Sciatic nerve (tissue), 2 donors: Measurements from ENCODE around the gene SLBP. TPM values are rescaled to one million over a fixed set of nuclear protein-coding genes. Genes with fewer than 3 reads are reported as not detected.
"Not testable (repeated sequence)": the region's sequence is repeated elsewhere in the genome, so short reads cannot be mapped to it uniquely, and the experiment has no call there.

ENCODE experiments used
- ATAC-seq: fragments of 200-7000 bp; cut with Tn5 transposase; one replicate; pipeline ENCODE4 v1.9.1; 2020; ENCODE audit warnings: mild to moderate bottlenecking, moderate library complexity
- DNase-seq: peaks from one replicate; pipeline ENCODE4 v3.0.0-alpha.2; 2020; ENCODE audit warnings: low spot score
- intact Hi-C: fragments of 100-400 bp; cut with DNase I; formaldehyde crosslinking; loops from one replicate; pipeline ENCODE4 v1.14.2; 2022
- total RNA-seq: library from RNA; stranded (reverse); fragmentation: NEBNext Ultra II Directional; extraction: Animal tissue kit (Norgen Biotek cat#: 25700); gene quantifications from one replicate; pipeline ENCODE4 v1.2.1, GENCODE V29; 2021
- donor health status: DM: no; HTN: no; CAD: no.
- donor health status: DM: no; HTN: no; CAD: no.

The SLBP gene
- total RNA-seq, 1 donor from 2014 or later: 23.2 TPM

DNA sequence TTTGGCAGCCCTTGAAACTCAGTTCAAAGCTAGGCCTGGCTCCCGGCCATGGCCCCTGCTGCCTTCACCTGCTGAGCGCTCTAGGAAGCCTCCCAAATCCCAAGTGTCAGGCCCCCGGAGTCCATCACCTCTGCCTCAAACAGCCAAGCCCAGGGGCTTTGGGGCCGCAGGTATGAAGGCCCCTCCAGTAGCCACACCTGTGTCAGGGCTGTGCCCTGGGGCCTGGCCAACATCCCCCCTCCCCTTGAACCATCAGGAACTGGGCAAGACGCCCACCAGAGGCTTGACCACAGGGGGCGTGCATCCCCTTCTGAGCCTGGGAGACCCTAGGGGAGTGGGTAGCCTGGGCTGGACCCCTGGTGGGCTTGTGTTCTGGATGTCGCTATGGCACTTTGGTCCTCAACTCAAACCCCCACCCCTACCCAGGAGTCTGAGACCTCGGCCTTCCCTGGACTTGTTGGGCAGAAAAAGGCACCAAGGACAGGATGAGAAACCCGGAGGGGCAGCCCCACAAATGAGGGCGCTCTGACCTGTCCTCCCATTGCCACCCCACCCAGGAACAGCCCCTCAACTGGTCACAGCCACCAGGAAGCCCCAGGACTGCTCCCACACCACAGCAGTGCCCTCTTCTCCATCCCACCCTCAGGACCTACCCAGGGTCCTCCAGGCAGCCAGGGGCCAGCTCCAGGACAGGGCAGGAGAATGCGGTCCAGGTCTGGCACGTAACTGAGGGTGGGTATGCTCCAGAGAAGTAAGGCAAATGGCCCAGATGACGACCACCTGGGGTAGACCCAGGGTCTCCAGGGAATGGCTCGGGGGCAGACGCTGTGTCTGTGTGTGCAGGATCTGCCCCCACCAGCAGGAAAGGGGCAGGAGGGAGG, 4.2 kb upstream of the SLBP start:
- intact Hi-C loops: no loop called here
- ATAC-seq (no peak), DNase-seq (no peak)

DNA sequence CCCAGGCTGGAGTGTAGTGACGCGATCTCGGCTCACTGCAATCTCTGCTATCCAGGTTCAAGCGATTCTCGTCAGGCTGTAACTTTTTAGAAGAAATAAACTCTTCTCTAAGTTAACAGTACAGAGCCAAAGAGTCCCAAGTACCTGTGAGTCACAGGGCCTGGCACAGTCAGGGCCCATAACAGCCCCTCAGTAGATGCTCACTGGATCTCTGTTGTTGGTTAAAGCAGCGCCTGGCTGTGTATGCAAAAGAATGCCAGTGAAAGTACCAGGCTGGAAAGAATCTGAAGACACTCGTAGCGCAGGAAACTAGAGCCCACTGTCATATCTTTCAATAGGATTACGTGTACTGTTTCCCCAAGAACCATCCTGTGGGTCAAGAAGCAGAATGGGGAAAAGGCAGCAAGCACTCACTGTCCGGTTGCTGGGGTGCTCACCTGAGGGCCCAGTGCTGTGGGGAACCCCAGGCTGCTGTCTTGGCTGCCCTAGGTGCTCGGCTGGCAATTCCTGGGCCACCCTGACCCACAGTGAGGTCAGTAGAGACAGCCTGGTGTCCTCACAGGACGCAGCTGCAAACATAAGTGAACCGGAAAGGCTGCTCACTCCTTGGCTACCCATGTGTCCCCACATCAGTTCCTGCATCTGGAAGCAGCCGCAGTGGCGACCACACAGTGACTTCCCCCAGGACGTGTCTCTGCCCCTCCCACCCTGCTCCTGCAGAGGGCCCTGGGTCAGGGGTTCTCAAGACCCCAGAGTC, 3.1 kb upstream of the SLBP start:
- ATAC-seq (no peak), DNase-seq (no peak)
- intact Hi-C loops: no loop called here

DNA sequence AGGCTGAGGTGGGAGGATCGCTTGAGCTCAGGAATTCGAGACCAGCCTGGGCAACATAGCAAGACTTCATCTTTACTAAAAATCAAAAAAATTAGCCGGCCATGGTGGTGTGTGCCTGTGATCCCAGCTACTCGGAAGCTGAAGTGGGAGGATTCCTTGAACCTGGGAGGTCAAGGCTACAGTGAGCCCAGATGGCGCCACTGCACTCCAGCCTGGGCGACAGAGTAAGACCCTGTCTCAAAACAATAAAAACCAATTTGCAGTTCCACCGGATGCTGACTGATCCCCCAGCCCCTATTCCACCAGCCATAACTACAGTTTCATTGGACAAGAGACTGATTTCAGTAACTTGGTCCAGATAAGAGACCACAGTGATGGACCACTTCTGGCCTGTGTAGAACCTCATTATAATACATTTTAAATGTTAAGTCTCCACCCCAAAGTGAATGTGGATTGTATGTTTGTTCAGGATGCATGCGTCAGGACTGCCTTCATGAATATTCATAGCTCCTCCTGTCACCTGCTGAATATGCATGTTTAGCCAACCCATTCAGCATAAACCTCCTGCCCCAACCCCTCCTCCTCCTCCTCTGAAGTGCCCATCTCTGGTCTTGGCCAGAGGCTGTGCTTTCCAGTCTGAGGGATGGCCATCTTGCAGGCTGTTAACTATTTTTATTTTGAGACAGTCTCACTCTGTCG, 2.3 kb upstream of the SLBP start:
- no peak for DNase-seq
- intact Hi-C loops: no loop called here
- ATAC-seq: no peak

DNA sequence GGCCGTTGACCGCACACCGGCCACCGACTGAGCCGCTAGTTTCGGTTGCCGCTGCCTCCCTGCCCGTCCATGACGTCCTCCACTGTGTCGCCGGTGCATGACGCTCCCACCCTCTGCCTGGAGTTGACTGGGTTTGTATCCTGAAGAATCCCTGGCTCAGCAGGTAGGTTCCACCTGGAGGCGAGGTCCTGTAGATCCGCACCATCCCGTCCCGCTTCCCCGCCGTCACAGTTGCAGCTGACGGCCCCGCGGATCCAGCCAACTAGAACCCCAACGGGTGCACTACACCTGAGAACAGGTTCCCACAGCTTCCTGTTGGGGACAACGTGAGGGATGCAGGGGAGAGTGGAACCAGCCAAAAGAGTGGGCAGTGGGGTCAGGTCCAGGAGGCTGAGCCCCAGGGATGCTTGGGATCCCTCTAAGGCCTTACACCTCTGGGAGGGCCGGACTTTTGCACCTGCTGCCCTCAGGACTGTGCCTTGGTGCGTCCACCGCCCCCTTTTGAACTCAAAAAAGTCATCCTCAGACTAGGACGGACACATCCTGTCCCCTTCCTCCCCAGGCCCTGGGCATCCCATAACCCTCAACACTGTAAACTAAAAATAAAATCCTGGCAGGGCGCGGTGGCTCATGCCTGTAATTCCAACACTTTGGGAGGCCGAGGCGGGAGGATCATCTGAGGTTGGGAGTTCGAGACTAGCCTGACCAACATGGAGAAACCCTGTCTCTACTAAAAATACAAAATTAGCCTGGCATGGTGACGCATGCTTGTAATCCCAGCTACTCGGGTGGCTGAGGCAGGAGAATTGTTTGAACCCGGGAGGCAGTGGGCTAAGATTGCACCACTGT, 1.1 kb upstream of the SLBP start:
- intact Hi-C loops: no loop called here
- ATAC-seq: no peak
- DNase-seq: no peak

DNA sequence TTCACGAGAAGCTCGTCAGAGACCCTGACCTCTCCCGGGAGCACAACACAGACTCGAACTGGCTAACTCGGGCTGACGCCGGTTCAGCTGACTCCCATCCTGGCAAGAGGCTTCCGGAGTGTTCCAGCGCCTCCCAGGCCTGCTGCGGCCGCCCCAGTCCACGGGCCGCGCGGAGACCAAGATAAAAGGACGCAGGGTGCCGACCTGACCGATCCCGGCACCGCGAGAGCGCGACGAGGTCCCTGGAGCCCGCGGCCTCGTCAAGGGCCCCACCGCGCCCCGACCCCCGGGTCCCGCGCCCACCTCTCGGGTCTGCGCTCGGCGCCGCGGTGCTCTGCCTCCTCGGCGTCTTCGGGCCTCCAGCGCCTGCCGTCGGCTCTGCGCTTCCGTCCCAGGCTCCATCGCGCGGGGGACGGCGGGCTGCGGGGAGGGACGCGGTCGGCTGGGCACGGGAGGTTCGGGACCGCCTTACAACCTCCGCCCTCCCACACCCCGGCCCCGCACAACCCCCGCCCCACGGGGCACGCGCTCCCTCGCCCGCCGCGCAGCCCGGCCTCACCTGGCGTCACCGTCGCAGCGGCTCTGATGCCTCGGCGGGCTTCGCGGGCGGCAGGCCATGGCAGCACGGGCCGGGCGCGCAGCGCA, 426 bp downstream of the SLBP start:
- ATAC-seq: peak; percentile 52
- DNase-seq: peak; percentile 77
- intact Hi-C loops: no loop called here

DNA sequence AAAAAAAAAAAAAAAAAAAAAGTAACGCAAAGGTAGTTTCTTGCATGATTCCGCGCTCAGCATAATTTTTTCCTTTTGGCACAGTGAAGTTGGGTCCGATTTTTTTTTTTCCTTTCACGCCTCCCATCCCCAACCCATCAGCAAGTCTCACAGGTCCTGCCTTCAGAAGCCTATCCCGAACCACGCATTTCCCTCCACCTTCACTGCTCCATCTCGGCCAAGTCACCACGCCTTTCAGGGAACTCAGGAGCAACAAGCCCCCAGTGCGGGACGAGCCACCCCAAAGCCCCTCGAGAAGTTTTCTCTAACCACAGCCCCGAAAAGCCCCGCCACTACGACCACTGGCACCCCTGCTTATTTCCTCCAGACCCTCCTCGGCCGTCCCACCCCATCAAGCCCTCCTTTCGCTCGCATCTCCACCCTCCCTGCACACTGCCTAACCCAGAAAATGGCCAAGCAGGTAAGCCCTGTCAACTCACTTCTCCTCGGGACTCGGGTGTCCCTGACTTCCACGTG, 1.0 kb downstream of the SLBP start:
- intact Hi-C loops: no loop called here
- ATAC-seq (no peak), DNase-seq (no peak)

DNA sequence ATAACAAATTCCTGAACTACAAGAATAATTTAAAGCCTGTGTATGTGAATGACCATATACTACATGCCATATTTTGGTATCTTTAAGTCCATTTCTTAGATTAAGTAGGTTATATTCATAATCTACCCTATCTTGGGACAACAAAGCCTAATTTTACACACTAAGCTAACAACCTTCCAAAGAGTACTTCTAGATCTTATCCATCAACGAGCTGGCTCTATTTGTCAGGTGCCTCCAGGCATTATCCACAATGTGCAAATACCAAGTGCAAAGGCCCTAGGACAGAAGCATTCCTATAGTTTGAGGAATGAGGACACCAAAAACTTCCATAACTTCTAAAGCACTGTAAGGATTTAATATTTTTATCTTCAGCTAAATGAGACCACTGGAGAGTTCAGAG, 3.5 kb downstream of the SLBP start:
- intact Hi-C loops: no loop called here
- no peak for ATAC-seq
- no peak for DNase-seq

DNA sequence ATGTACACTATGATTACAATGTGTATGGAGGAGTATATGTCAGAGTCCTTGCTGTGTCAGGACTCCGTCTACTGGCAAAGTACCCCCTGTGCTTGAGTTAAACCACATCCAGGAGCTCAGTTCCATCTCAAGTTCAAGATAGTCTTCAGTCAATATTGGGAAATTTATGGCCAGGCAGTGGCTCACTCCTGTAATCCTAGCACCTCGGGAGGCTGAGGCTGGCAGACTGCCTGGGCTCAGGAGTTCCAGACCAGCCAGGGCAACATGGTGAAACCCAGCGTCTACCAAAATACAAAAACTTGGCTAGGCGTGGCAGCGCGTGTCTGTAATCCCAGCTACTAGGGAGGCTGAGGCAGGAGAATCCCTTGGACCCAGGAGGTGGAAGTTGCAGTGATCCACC, 5.8 kb downstream of the SLBP start:
- DNase-seq (no peak), ATAC-seq (no peak)
- intact Hi-C loops: no loop called here

DNA sequence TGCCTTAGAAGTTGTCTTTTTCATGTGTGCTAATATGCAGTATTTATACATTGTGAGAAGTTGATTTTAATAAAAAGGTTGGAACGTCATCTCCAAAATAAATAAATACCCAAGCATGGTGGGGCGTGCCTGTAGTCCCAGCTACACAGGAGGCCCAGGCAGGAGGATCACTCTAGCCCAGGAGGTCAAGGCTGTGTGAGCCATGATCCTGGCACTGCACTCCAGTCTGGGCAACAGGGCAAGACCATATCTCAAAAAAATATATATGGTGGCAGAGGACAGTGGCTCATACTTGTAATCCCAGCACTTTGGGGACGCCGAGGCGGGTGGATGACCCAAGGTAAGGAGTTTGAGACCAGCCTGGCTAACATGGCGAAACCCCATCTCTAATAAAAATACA, 6.4 kb downstream of the SLBP start:
- ATAC-seq (no peak), DNase-seq (no peak)
- intact Hi-C loops: no loop called here

DNA sequence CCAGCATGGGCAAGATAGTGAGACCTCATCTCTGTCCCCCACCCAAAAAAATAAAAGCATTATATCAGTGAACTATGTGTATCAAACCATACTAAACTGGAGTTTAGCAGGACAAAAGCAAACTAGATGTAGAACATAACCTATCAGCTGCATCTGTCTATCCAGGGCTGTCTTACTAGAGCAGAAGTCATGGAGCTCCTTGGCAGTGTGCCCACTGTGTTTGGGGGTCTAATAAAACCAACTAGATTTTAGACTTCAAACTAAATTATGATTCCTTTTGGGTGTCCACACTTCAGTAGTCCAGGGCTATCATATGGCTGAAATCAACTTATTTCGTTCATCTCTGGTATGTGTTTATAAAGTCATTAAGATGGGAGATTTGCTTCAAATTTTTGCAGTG, 8.3 kb downstream of the SLBP start:
- DNase-seq: no peak
- intact Hi-C loops: no loop called here
- ATAC-seq: no peak

DNA sequence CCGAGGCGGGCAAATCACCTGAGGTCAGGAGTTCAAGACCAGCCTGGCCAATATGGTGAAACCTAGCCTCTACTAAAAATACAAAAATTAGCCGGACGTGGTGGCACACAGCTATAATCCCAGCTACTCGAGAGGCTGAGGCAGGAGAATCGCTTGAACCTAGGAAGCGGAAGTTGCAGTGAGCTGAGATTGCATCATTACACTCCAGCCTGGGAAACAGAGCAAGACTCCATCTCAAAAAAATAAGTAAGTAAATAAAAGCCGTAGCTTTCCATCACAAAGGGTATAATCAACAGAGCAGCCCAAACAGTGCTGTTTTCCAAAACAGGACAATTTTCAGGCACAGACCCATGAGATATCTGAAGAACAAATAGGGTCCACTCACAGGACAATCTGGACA, 10.4 kb downstream of the SLBP start:
- intact Hi-C loops, DNase-seq, ATAC-seq: not testable (repeated sequence)

DNA sequence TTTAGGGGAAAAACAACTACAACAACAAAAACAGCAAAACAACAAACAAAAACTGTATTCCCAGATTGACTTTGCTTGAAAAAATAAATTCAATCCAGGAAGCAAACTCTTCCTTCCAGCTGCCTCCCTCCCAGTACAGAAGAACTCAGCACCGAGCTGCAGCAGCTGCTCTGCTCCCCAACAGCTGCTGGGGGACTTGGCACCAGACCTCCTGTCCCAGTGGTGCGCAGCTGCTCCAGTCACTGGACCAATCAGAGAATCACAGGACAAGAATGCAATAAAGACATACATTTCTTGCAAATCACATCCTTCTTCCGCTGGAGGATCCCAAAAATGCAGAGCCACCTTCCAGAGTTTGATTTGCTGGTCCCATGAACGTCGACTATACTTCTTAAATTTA, 16.2 kb downstream of the SLBP start:
- DNase-seq (no peak), ATAC-seq (peak; percentile 59)
- intact Hi-C loops: no loop called here

DNA sequence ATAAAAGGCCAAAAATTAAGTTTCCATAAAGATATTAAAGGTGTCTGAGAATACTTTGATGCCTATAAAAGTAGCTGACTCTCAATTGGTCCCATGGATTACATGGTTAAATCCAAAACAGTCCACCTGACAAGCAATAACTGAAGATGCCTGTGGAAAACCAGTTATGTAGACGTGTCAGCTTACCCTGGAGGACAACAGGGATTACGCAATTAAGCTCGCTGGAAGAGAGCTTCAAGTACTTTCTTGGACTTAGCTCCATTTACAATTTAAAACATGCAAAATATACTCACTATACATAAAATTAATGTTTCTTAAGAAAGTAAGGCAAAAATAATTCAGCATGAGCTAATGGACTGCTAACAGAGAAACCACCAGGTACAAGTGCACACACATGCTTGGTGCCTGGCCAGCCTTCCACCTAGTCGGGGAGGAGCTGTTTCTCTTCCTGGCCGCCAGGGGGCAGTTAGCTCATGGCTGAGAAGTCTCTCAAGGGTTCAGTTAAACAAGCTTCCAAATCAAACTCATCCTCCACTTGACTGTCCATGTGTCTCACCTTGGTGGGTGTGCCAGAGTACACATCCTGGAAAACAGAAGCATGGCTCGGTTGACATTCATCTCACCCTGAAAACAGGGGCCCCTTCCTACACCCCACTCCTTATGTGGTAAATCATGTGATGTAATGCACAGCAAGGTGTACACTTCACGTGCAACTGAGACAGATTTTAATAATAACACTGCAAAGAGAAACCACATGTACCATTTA, 18.8 kb downstream of the SLBP start:
- peak; percentile 81 for DNase-seq
- intact Hi-C loops: loop anchor here (5.0 kb wide), 1 partner anchor 34 kb away; no protein-coding TSS in a partner anchor
- ATAC-seq: peak; percentile 81

DNA sequence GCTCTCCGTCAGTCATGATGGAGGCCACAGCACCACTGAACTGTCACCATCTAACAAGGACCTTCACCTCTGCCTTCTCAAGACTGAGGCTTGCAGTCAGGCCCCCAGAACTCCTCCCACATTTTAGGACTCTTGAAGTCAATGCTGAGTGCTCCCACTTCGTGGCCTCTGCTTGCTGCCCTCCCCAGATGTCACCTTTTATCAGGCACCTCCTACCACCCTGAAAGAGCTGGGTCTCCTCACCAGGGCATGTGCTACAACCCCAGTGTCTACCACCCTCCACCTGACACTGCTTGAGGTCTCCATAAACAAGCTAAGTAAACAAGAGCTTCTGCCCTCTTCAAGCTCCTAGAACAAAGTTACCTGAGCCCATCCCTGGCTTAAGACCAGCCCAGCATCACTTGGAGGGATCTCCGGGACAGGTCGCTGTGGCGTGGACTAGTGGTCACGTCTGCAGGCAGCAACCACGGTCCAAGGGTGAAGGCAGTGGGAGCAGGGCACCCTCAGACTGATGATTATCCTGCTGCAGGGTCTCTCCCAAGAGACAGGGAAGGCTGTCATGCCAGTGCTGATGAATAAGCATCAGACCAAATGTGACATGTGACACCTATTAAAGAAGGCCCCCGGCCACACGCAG, 20.3 kb downstream of the SLBP start:
- no peak for DNase-seq
- ATAC-seq: no peak
- intact Hi-C loops: loop anchor here (5.0 kb wide), 1 partner anchor 35 kb away; no protein-coding TSS in a partner anchor

DNA sequence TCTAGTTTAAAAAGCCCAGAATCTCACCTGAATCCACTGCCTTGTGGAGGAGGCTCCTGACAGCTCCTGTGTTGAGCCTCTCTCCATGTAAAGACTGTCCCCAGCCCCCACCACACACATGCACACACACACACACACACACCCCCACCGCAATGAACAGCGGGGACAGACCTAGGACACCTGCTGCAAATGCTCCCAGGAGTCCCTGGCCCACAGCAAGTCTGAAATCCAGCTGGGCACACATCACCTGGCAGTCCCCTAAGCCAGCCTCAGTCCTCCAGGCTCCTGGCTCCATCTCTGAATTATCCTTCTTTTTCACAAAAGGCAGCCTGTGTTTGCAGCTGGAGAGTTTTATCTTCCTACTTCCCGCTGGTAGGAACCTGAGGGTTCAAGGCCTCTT, 21.4 kb downstream of the SLBP start:
- DNase-seq (no peak), ATAC-seq (no peak)
- intact Hi-C loops: loop anchor here (5.0 kb wide), 1 partner anchor 37 kb away; no protein-coding TSS in a partner anchor

DNA sequence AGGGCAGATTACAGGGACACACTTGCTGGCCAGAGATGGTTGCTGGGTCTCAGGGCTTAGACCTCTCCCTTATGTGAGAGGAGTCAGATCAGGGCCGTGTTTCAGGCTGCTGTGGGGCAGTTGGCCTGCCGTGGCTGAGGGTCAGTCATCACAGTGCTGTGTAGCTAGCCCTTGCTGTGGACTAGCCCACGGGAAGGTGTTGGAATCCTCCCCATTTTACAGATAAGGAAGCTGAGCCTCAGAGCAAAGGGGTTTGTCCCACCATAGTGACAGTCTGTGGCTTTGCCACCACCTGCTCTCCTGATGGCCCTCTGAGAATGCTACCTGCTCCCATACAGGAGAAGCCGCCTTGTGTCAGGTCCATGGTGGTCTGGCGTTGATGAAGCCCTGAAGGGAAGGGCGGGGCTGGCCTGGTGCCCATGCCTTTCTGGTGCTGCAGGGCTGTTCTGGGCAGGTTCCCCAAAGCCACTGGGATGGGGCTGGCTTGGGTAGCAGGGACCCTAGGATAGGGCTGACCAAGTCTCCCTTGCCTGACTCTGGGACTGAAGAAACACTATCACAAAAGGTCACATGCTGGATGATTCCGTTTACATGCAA, 25.6 kb downstream of the SLBP start:
- DNase-seq: no peak
- no peak for ATAC-seq
- intact Hi-C loops: no loop called here
